IPS DF 19.7 (cell line): ENCODE measurements around the gene GGCT.

ENCODE experiments used
- DNase-seq: peaks from one replicate; pipeline ENCODE4 v3.0.0-alpha.2; 2013; ENCODE audit warnings: low read depth, low spot score

Gene GGCT

DNA sequence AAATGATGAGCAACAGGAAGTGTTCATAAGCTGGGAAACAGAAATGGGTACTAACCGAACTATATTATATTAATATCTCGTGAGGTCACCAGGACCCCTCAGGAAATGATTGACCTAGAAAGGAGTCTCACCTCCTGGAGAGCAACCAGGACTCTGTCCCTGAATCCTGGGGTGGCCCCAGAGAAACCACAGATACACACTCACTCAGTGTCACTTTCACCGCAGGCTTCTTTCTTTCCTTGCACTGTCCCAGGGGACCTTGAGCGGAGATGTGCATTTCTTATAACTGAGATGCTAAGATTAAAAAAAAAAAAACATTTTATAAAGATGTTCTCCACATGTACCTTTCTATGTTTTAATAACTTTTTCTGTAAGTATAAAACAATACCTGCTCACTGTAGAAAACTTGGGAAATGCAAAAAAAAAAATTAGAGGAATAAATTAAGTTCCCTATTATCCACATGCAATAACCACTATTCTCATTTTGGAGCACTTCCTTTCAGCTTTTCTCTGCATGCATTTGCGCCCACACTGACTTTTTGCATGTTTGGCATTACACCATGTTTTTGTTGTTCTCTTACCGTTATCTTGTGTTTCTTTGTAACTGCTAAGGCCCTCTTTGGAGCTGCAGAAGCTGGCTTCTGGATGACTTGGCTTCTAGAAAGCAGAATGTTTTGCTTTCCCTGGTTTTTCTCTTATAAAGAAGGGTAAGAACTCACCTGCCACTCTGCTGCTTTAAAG, 41.1 kb downstream of the GGCT start:
- DNase-seq: no peak

DNA sequence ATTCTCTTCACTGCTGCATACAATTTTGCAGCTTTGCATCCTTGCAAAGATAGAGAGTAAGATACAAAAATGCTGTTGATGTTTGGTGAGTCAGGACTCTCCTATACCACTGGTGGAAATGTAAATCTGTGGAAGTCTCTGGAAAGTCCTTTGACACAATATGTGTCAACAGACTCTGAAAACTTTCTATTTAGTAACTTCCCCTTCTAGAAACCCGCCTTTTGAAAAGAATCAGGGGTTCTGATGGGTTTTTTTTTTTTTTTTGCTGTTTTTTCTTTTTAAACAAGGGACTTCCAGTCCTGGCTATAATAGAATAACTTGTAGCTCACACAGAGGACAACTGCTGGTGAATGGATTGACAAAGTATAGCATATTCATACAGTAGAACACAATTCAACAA, 42.5 kb downstream of the GGCT start:
- no peak for DNase-seq

DNA sequence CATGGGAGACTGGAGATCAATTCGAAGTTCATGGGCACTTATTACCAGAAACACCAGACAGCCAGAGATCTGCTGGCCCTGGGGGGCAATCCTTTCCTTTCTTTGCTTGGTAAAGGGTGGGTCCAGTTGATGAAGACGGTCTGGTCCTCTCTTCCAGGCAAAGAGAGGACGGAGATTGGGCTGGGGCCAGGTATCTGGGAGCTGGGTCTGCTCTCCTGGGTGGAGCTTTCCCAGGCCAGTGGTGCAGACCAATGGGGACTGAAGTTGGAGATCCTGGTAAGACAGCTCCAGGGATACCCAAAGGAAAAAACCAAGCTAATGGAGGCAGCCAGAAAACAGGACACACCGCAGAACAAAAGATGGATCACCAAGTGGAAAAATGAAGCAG, 44.4 kb downstream of the GGCT start:
- DNase-seq: no peak

GRCh38 chr7:30459591-30460245, 44.9 kb downstream of the GGCT start:
- DNase-seq: no peak

DNA sequence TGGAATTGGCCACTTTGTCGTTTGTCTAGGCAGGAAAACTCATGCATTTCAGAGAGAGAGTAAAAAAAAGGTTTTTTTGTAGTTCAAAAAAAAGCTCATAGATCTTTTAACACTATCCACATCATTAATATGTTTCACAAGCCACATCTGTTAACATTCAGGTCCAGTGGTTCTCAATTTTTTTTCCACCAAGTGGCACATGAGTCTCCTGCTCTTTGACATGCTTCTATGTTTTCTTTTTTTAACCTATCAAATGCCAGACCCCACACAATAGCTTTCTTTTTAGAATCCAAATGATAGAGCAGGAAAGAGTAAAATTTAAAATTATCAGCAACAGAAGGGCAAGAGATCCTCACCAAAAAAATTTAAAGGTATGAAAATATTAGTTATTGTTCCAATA, 46.3 kb downstream of the GGCT start:
- no peak for DNase-seq

GRCh38 chr7:30453921-30454320, 50.7 kb downstream of the GGCT start:
- no peak for DNase-seq

DNA sequence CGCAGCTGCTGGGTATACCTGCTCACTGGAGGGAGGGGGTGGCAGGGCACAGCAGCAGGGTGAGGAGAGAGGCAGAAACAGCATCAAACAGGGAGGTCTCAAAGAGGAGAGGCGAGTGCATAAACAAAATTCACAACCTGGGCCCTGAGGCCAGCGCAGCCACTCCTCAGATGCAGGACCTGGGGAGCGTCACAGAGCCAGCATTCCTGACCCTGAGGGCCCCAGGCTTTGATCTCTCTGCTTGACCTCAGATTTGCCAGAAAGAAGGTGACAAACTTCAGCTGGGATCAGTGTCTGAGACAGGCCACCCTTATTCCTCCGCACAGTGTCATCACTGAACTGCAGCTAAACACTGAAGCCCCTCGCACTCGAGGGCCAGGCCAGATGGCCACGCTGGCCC, 51.6 kb downstream of the GGCT start:
- no peak for DNase-seq

- no peak for DNase-seq
Measured at GRCh38 chr7:30452280-30452930, 52.2 kb downstream of the GGCT start.

- DNase-seq: no peak
Measured at GRCh38 chr7:30451539-30452279, 52.9 kb downstream of the GGCT start.

DNA sequence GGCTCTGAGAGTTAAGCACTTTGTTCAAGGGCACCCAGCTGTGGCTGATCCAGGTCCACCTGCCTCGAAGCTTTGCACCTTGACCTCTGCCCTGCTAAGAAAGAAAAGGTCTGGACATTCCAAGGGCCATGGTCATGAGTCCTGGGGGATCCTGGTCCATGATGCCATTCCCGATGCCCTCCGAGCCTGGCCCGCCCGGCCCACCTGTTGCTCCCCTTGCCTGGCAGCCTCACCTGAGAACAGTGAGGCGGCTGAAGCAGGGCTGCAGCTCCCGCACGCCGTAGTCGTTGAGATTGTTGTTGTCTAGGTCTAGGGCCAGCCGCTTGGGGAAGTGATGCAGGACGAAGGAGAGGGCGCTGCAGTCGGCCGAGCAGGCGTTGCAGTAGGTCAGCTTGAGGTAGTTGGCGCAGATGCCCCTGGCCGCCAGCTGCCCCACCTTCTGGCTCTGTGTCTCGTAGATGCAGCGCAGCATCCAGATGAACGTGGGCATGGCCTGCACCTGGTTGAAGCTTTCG, 53.6 kb downstream of the GGCT start:
- DNase-seq: no peak

GRCh38 chr7:30450240-30450982, 54.2 kb downstream of the GGCT start:
- no peak for DNase-seq

- no peak for DNase-seq
Measured at GRCh38 chr7:30448461-30449189, 56.0 kb downstream of the GGCT start.

DNA sequence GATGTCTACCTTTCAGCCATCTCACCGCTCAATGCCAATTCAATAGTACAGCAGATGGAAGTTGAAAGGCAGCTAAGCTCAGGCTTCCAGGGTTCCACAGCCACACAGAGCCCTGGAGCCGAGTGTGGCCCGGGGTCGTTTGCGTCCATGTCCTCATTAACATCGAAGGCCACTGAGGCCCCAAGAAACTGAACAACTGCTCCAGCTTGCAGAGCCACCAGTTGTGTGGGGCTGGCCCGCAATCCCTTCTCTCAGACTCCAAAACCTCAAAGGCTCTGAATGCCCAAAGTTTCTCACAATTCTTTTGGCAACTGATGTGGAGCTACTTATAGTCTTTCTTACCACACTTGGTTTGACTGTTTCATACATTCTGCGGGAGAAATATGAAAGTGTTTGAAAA, 57.2 kb downstream of the GGCT start:
- no peak for DNase-seq
